Uterus (tissue), 2 donors: ENCODE data around the gene CDT1.

ENCODE experiments used
- POLR2A ChIP-seq, 2 donors: fragments of 450-650 bp; IDR thresholded peaks; one replicate each; pipeline ENCODE4 v1.6.1; 2016; ENCODE audit warnings: antibody characterized with exemption in 2 of 2, mild to moderate bottlenecking in 1 of 2, moderate library complexity in 1 of 2
- TF ChIP-seq, protein P1 (sequence below), 4 experiments: fragments of 200-600 bp in 2 of 4; fragments of 450-650 bp in 2 of 4; sonication (generic) in 2 of 4; IDR thresholded peaks; one replicate each; pipeline ENCODE4 v1.5.1; 2016 to 2019; ENCODE audit warnings: antibody characterized with exemption in 4 of 4, mild to moderate bottlenecking in 2 of 4, moderate library complexity in 1 of 4

DNA sequence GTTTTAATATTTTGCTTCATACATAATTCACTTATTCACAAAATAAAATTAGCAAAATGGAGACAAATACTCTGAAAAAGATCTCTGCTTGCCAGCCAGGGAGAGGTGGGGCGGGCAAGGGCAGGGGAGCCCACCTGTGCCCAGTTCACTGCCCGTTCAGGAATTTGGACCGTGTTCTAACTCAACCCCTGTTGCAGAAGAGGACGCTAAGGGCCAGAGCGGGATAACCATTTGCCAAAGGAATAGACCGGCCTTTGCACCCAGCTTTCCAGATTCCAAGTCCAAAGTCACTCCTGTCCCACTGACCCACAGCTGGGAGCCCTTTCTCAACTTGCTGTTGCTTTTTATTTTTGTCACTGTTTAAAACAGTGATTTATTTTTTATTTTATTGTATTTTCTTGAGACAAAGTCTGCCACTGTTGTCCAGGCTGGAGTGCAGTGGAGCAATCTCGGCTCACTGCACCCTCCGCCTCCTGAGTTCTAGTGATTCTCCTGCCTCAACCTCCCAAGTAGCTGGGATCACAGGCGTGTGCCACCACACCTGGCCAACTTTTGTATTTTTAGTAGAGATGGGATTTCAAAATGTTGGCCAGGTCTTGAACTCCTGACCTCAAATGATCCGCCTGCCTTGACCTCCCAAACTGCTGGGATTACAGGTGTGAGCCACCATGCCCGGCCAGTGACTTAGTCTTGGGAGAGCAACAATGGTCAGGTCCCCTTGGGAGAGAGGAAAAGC lies 15.8 kb upstream of the CDT1 start:
- no peak for TF ChIP-seq POLR2A (IDR thresholded peaks at IDR 0.05)
- TF ChIP-seq, protein P1, sequence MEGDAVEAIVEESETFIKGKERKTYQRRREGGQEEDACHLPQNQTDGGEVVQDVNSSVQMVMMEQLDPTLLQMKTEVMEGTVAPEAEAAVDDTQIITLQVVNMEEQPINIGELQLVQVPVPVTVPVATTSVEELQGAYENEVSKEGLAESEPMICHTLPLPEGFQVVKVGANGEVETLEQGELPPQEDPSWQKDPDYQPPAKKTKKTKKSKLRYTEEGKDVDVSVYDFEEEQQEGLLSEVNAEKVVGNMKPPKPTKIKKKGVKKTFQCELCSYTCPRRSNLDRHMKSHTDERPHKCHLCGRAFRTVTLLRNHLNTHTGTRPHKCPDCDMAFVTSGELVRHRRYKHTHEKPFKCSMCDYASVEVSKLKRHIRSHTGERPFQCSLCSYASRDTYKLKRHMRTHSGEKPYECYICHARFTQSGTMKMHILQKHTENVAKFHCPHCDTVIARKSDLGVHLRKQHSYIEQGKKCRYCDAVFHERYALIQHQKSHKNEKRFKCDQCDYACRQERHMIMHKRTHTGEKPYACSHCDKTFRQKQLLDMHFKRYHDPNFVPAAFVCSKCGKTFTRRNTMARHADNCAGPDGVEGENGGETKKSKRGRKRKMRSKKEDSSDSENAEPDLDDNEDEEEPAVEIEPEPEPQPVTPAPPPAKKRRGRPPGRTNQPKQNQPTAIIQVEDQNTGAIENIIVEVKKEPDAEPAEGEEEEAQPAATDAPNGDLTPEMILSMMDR (IDR thresholded peaks at IDR 0.05): no peak
